WERI-Rb-1 (cell line): ENCODE data around the gene NGEF.

Experiments used
- DNase-seq: peaks from one replicate; pipeline ENCODE4 v3.0.0-alpha.2; 2020
- H3K27ac ChIP-seq: fragments of 250-450 bp; sonication (Bioruptor Pico); 2 replicates; pipeline ENCODE4 v1.5.1; 2020; ENCODE audit warnings: mild to moderate bottlenecking, moderate library complexity
- H3K27me3 ChIP-seq: fragments of 250-450 bp; sonication (Bioruptor Pico); 2 replicates; pipeline ENCODE4 v1.5.1; 2021; ENCODE audit warnings: mild to moderate bottlenecking, low read depth, moderate library complexity; ENCODE audit not compliant: insufficient read depth, severe bottlenecking
- H3K36me3 ChIP-seq: fragments of 250-450 bp; sonication (Bioruptor Pico); 2 replicates; pipeline ENCODE4 v1.5.1; 2020; ENCODE audit warnings: mild to moderate bottlenecking, moderate library complexity
- H3K4me3 ChIP-seq: 2 replicates; pipeline ENCODE4 v1.5.1; 2011; ENCODE audit warnings: low read depth, mild to moderate bottlenecking, control low read depth, low read length
- H3K9me3 ChIP-seq: fragments of 250-450 bp; sonication (Bioruptor Pico); 2 replicates; pipeline ENCODE4 v1.5.1; 2021; ENCODE audit warnings: mild to moderate bottlenecking, moderate library complexity; ENCODE audit not compliant: severe bottlenecking
- TF ChIP-seq, protein P1 (sequence below): IDR thresholded peaks from 2 replicates; pipeline ENCODE4 v1.5.1; 2011; ENCODE audit warnings: low read depth, mild to moderate bottlenecking, control low read depth, inconsistent platforms, low read length

Gene NGEF

DNA sequence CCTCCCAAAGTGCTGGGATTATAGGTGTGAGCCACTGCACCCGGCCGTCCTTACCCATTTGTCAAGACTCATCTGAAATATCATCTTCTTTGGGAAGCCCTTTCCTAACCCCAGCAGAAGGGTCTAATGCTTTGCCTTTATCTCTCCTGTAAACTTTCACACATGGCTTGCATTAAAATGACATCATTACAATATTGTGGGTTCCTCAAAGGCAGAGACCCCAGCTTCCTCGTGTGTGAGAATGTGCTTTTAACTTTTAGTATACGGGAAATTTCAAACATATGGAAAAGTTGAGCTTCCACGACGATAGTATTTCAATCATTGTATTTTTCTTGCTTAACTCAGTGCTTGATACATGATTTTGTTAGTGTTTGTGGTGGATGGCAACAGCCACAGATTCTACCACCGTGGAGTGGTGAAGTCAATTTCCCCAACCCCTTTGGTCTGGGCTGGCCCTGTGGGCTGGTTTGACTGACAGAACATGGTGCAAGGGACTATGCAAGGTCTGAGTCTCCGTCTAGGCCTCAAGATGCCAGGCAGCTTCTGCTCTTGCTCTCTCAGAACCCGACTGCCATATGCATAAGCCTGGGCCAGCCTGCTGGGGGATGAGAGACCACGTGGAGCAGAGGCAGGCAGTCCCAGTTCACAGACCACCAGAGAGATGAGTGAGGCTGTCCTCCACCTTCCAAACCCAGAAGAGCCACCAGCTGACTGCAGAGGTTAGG is 39.9 kb downstream of the NGEF start:
- Histone ChIP-seq H3K27me3 (no peaks in the 10 kb centered on the region), H3K27ac (no peak overlapping the region; the same call in 1 of the 2 replicates), H3K4me3 (no peak overlapping the region), H3K9me3 (no peaks in the 10 kb centered on the region), H3K36me3 (no peaks in the 10 kb centered on the region)
- TF ChIP-seq, protein P1, sequence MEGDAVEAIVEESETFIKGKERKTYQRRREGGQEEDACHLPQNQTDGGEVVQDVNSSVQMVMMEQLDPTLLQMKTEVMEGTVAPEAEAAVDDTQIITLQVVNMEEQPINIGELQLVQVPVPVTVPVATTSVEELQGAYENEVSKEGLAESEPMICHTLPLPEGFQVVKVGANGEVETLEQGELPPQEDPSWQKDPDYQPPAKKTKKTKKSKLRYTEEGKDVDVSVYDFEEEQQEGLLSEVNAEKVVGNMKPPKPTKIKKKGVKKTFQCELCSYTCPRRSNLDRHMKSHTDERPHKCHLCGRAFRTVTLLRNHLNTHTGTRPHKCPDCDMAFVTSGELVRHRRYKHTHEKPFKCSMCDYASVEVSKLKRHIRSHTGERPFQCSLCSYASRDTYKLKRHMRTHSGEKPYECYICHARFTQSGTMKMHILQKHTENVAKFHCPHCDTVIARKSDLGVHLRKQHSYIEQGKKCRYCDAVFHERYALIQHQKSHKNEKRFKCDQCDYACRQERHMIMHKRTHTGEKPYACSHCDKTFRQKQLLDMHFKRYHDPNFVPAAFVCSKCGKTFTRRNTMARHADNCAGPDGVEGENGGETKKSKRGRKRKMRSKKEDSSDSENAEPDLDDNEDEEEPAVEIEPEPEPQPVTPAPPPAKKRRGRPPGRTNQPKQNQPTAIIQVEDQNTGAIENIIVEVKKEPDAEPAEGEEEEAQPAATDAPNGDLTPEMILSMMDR = no peak
- no peak for DNase-seq

DNA sequence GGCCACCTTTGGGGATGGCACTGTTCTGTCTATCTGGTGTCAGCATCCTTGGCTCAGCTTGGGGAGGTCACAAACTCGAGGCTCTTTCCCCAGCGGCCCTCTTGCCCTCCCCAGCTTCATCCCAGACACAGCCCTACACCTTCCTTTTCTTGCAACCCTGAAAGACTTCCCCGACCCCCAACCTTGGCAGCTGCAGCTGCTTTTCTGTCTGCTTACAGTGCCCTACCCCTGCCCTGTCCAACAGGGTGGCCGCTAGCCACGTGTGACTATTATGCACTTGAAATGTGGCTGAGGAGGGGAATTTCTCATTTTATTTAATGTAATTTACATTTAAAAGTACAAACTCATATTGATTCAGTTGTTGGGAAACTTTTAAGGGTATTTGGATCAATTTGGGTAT is 41.3 kb downstream of the NGEF start:
- Histone ChIP-seq H3K27me3 (no peaks in the 10 kb centered on the region), H3K27ac (no peak overlapping the region), H3K36me3 (no peaks in the 10 kb centered on the region), H3K9me3 (no peaks in the 10 kb centered on the region), H3K4me3 (no peak overlapping the region)
- TF ChIP-seq, protein P1 = no peak
- DNase-seq = no peak

DNA sequence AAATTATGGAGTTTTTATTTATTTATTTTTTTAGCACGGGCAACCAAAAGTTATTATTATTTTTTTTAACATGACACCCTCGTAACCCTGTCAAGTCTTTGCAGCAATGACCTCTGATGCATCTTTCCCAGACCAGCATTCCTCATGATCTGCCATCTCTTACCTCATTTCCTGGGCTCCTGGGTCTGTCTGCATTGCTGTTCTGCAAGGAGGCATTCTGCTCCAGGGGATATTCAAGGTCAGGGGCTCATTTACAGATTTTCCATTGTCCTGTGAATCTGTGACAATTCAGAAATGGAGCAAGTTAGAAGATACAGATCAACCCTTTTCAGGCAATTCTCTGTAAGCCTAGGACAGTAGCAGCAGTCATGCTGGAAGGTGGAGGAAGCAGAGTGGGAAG is 43.0 kb downstream of the NGEF start:
- no peak for DNase-seq
- no peaks in the 10 kb centered on the region for H3K36me3 ChIP-seq
- no peaks in the 10 kb centered on the region for H3K27me3 ChIP-seq
- no peak overlapping the region for H3K4me3 ChIP-seq
- H3K9me3 ChIP-seq = no peaks in the 10 kb centered on the region
- H3K27ac ChIP-seq = no peak overlapping the region
- TF ChIP-seq, protein P1 = no peak

DNA sequence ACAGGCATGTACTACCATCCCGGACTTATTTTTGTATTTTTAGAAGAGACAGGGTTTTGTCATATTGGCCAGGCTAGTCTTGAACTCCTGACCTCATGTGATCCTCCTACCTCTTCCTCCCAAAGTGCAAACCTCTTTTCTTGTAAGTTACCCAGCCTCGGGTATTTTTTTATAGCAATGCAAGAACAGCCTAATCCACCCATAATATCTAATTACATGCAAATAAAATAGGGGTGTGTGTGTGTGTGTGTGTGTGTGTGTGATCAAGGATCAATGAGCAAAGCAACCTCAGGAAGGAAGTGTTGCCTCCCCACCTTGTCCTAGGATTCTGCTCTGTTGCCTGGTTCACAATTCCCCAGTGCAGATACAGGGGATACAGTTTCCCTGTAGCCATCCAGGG is 45.6 kb downstream of the NGEF start:
- Histone ChIP-seq H3K27ac (no peak overlapping the region), H3K36me3 (no peaks in the 10 kb centered on the region), H3K27me3 (no peaks in the 10 kb centered on the region), H3K4me3 (no peak overlapping the region), H3K9me3 (no peaks in the 10 kb centered on the region)
- DNase-seq = no peak
- TF ChIP-seq, protein P1 = no peak

DNA sequence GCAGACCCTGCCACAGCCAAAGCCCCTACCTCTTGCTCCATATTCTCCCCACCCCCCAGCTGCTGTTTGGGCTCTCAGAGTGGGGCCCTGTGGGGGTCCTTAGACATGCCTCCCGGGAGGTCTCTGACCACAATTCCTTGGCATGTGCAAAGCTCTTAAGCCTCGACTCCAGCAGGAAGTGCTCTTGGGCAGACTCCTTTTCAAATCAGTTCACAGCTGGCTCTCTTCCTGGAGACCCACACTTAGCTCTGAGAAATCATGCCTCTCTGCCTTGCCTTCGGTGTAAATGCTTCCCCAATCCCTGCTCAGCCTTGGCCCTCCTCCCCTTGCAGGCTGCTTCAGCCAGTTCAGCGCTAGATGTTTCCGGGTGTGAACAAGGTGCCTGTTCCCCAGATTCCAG is 46.9 kb downstream of the NGEF start:
- no peak overlapping the region for H3K4me3 ChIP-seq
- H3K9me3 ChIP-seq = peaks cover 7% of the 10 kb centered on the region
- no peak for DNase-seq
- no peaks in the 10 kb centered on the region for H3K36me3 ChIP-seq
- TF ChIP-seq, protein P1 = no peak
- H3K27me3 ChIP-seq = no peaks in the 10 kb centered on the region
- no peak overlapping the region for H3K27ac ChIP-seq

DNA sequence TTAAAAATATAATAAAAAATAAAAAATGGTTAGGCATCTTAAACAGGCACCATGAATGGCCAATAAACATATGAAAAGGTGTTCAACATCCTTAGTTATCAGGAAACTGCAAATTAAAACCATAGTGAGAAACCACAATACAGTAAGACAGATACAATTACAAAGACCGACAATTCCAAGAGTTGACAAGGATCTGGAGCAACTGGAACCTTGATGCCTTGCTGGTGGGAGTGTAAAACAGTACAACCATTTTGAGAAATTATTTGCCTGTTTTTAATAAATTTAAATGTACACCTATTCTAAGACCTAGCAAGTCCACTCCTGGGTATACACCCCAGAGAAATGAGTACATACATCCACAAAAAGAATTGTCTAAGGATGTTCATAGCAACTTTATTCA is 49.1 kb downstream of the NGEF start:
- TF ChIP-seq, protein P1 = no peak
- no peak for DNase-seq
- Histone ChIP-seq H3K27me3 (no peaks in the 10 kb centered on the region), H3K27ac (no peak overlapping the region), H3K9me3 (peaks cover 7% of the 10 kb centered on the region), H3K4me3 (no peak overlapping the region), H3K36me3 (no peaks in the 10 kb centered on the region)
